Fibroblast of skin of left quadriceps (primary cell): Measurements from ENCODE around the gene AMOTL1.
"Not testable (repeated sequence)": the region's sequence is repeated elsewhere in the genome, so short reads cannot be mapped to it uniquely, and the experiment has no call there.

Experiments used
- DNase-seq, 2 experiments: peaks; one replicate each; pipeline ENCODE4 v3.0.0-alpha.2; 2013; ENCODE audit warnings: low read depth in 2 of 2

AMOTL1 gene

GRCh38 chr11:94793822-94794221 is 25.7 kb downstream of the AMOTL1 start:
- DNase-seq: no peak

- DNase-seq: peak; percentile 78 to 79
These were observed 26.4 kb downstream of the AMOTL1 start for GRCh38 chr11:94794287-94795168.

- DNase-seq: no peak
These were observed 27.5 kb downstream of the AMOTL1 start for GRCh38 chr11:94795476-94796189.

GRCh38 chr11:94796190-94796580 is 28.0 kb downstream of the AMOTL1 start:
- no peak for DNase-seq

GRCh38 chr11:94796863-94797262 is 28.7 kb downstream of the AMOTL1 start:
- DNase-seq: no peak

- no peak for DNase-seq
These were observed 31.6 kb downstream of the AMOTL1 start for GRCh38 chr11:94799726-94800125.

- no peak for DNase-seq
These were observed 32.3 kb downstream of the AMOTL1 start for GRCh38 chr11:94800414-94800813.

- DNase-seq: no peak
These were observed 33.8 kb downstream of the AMOTL1 start for GRCh38 chr11:94801866-94802460.

- no peak for DNase-seq
These were observed 34.3 kb downstream of the AMOTL1 start for GRCh38 chr11:94802501-94802900.

GRCh38 chr11:94803491-94803890 is 35.3 kb downstream of the AMOTL1 start:
- DNase-seq: no peak

- DNase-seq: no peak
These were observed 36.7 kb downstream of the AMOTL1 start for GRCh38 chr11:94804874-94805273.

GRCh38 chr11:94806014-94806413 is 37.9 kb downstream of the AMOTL1 start:
- DNase-seq: no peak

- DNase-seq: no peak
These were observed 38.3 kb downstream of the AMOTL1 start for GRCh38 chr11:94806419-94806818.

- no peak for DNase-seq
These were observed 41.1 kb downstream of the AMOTL1 start for GRCh38 chr11:94809251-94809650.

- not testable (repeated sequence) for DNase-seq
These were observed 44.9 kb downstream of the AMOTL1 start for GRCh38 chr11:94812724-94813720.

GRCh38 chr11:94814272-94814976 is 46.3 kb downstream of the AMOTL1 start:
- DNase-seq: no peak

GRCh38 chr11:94815705-94816344 is 47.7 kb downstream of the AMOTL1 start:
- DNase-seq: no peak

- no peak for DNase-seq
These were observed 52.3 kb downstream of the AMOTL1 start for GRCh38 chr11:94820480-94820879.

GRCh38 chr11:94821439-94821838 is 53.3 kb downstream of the AMOTL1 start:
- no peak for DNase-seq

- DNase-seq: no peak
These were observed 53.9 kb downstream of the AMOTL1 start for GRCh38 chr11:94822080-94822479.
